ENCODE data around the gene MED13.
"Not testable (repeated sequence)": the region's sequence is repeated elsewhere in the genome, so short reads cannot be mapped to it uniquely, and the experiment has no call there.

MED13 gene

DNA sequence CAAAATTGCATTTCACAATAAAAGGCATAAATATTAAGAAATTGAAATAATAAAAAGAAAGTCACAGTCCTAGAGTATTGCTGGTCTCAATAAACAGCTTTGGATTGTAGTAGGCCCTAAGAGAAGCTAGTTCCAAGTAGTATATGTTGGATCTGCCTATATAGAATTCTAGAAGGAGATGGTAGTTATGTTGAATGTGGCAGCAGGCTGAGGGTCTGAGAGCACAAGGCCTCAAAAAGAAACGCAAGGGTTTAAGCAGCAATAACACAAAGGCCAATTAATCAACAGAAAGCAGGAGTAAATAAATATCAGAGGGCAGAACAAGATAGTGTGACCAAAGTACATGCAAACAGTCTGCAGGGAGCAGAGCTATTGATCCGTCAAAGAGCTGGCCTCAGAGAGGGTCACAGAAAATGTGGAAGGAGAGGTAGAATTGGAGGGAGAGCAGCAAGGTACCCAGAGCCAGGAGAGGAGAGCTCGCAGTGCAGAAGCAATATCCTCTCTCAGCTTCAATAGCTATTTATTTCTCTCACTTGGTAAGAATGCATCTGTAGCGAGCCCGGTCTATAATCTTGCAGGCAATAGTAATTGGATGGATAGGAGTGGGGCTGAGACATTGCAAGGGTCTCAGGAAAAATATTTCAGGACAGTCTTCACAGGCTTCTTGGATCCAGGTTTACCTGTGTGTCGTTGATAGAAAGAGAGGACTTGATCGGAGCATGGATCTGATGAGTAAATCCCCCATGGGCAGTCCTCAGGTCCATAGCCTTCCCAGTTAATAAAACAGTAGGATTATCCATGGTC is 25.1 kb upstream of the MED13 start:
- no peak for DNase-seq (ENCODE audit: low read depth)

DNA sequence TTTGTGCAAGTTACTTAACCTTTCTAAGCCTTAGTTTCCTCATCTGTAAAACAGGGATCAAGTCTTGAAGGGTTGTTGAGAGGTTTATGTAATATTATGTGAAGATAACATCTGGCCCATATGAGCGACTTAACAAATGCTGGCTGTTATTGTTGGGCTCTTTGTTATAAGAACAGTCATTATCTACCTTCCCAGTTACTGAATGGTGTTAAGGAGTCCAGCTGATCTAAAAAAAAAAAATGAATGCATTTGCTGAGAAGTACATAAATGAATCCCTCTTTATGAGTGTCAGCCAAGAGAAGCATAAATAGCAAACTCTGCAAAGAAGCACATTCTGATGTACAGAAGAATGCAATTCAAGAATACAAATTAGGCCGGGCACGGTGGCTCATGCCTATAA is 24.3 kb upstream of the MED13 start:
- DNase-seq (ENCODE audit: low read depth): no peak

DNA sequence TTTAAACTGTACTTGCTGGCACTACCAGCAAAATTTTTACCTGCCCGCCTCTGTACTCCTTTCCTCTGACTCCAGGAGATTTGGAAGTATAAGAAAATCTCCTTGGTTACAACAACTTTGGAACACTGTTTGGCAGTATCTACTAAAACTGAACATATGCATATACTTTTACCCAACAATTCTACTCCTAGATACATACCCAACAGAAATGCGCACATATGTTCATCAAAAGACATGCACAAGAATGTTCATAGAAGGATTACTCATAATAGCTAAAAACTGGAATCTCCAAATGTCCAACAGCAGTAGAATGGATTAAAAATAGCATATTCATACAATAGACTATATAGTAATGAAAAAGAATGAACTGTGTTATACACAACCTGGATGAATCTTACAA is 21.7 kb upstream of the MED13 start:
- no peak for DNase-seq (ENCODE audit: low read depth)

DNA sequence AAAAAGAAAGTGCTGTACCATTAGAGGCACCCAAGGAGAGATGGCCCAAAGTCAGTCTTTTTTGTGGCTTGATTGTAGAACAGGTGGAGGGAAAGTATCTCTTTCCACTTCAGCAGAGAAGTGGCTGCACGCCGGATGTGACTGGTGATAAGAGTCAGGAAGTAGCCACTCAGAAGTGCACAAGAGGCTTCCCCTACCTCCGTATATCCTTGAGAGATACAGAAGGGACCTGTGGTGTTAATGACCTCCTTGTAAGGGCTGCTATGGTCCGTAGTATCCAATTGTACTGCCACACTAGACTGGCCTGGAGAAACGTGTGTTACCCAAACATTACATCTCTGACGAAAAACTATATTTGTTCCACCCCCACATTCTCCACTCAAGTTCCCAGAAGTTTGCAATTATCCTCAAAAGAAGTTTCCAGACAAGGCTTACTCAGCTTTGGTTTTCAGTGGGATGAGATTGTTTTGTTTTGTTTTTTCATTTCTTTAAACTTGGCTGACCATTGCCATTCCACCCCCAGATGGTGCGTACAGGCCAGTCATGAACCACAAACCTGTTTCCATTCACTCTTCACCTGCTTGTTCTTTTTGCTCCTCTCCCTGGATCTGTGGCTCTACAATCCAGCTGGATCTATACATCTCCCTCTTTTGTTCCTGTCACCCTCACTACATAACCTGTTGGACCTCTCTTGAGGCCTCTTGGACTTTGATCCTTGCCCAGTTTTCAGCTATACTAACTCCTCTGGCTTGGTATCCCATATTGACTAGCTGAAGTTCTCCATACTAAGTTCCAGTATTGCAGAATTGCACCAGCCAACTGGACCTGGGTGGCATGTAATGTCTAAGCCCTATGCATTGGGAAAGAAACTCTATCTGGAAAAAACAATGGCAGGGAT is 20.7 kb upstream of the MED13 start:
- DNase-seq (ENCODE audit: low read depth): no peak

DNA sequence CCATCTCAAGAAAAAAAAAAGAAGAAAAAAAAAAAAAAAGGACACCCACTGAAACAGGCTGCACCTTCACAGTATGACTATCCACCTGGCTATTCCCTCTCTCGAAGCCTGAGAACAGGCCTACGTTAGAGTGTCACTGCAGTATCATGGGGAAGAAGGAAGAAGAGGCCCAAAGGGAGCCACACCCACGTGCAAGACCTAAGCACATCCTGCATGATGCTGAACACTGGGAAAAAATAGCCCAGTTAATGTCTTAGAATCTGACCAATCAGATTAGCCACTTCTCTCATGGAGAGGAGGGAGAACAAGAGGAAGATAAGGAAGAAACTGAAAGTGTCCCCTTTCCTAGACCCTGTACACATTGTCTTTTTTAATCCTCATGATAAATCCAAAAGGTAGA is 19.5 kb upstream of the MED13 start:
- DNase-seq (ENCODE audit: low read depth): no peak

DNA sequence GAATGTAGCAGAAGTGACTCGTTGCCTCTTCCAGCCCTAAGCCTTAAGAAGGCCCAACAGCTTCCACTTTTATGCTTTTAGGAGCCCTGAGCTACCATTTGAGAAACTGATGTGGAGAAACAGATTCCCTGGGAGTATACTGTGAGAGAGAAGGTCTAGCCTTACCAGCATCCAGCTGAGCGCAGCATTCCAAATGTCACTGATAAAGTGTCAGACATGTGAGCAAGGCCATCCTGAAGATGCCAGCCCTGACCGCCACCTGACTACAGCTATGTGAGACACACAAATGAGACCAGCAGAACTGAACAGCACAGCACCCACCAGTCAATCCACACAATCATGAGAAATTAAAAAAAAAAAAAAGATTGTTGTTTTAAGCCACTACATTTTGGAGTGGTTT is 18.6 kb upstream of the MED13 start:
- no peak for DNase-seq (ENCODE audit: low read depth)

DNA sequence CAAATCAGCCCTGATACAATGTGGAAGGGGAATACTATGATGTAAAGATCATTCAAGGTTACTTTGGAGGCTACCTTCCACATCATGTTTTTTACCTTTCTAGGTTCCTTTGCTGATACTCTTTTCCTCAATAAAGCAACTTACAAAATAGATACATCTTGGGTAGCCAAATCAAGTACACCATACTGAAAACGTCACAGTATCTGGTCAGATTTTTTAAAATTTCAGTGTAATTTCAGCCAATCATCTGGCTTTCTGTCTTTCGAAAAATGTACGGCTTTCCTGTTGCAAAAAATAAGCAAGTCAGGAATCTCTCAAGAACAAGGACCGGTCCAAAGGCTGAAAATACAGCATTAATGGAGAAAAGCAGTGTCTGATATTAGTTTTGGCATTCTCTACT is 15.6 kb upstream of the MED13 start:
- DNase-seq (ENCODE audit: low read depth): no peak

DNA sequence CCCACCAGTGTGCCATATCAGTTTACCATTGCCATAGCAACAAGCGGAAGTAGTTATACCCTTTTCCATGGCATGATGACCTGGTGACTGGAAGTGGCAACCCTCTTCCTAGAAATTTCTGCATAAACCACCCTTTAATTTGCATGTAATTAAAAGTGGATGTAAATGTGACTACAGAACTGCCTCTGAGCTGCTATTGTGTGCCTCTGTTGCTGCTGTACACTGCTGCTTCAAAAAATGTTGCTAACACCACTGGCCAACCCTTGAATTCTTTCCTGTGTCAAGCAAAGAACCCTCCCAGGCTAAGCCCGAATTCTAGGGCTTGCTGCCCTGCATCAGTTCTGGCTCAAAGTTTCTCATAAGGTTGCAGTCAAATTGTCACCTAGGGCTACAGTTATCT is 12.9 kb upstream of the MED13 start:
- no peak for DNase-seq (ENCODE audit: low read depth)

DNA sequence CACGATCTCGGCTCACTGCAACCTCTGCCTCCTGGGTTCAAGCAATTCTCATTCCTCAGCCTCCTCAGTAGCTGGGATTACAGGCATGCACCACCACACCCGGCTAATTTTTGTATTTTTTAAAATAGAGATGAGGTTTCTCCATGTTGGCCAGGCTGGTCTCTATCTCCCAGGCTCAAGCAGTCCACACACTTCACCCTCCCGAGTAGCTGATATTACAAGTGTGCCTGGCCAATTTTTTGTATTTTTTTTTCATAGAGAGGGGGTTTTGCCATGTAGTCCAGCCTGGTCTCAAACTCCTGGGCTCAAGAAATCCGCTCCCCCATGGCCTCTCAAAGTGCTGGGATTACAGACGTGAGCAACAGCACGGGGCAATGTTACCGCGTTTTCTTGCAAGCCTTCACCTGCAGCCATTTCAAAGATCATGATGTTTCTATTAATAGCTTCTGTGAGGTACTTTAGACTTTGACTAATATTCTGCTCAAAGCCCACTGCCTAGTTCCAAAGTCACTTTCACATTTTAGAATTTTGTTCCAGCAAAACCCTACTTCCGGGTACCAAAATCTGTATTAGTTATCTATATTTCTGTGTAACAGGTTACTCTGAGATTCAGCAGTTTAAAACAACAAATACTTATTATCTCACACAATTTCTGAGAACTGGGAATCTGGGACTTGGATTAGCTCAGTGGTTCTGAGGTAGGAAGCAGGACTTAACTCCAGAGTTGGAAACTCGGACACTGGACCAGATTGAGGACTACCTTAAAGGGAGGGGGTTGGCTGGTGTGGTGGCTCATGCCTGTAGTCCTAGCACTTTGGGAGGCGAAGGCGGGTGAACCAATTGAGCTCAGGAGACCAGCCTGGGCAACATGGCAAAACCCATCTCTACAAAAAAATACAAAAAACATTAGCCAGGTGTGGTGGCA is 12.0 kb upstream of the MED13 start:
- DNase-seq (ENCODE audit: low read depth): no peak

DNA sequence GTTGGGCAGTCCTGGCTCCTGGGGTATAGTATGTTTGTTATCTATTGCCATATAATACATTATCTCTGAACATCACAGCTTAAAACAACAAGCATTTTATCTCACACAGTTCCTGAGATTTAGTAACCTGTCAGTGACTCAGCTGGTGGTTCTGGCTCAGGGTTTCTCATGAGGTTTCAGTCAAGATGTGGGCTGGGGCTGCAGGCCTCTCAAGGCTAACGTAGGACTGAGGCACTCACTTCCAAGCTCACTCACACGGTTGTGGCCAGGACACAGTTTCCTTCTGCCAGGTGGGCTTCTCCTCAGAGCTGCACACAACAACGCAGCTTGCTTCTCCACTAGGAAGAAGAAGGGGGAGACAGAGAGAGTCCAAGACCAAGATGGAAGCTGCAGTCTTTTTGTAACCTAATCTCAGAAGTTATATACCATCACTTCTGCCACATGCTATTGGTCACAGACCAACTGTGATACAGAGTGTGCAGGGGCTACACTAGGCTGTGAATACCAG is 10.3 kb upstream of the MED13 start:
- no peak for DNase-seq (ENCODE audit: low read depth)

DNA sequence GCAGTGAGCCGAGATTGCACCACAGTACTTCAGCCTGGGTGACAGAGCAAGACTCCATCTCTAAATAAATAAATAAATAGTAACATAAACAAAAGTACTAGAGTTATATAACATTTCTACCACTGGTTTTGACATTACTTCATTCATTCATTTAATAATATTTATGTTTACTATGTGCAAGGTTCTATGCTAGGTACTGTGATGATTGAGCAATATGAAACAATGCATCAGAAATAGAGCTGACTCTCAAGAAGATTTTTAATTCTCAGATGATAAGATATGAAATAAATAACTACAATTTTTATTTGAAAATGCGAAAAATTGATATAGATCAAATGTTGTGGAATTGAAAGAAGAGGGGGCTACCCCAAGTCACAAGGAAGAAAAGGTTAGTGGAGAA is 8.9 kb upstream of the MED13 start:
- no peak for DNase-seq (ENCODE audit: low read depth)

DNA sequence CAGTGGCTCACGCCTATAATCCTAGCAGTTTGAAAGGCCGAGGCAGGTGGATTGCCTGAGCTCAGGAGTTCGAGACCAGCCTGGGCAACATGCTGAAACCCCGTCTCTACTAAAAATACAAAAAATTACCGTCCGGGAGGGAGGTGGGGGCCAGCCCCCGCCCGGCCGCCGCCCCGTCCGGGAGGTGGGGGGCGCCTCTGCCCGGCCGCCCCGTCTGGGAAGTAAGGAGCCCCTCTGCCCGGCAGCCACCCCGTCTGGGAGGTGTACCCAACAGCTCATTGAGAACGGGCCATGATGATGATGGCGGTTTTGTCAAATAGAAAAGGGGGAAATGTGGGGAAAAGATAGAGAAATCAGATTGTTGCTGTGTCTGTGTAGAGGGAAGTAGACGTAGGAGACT is 7.8 kb upstream of the MED13 start:
- not testable (repeated sequence) for DNase-seq (ENCODE audit: low read depth)

DNA sequence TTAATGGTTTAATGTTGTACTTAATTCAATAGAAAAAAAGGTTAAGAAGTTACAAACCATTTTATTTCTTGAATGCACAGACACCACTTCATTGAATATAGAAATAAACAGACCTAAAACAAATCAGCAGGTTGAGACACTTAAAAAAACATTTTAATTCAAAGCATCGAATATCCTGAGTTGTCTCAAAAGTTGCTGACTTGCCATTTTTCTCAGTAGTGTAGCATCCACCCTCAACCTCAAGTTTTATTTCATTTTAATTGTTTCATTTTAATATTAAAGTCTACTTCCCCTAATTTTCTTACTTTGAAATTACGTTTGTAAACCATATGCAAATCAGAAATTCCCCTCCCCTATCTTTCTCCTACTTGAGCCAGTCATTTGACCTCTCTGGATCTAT is 5.8 kb upstream of the MED13 start:
- no peak for DNase-seq (ENCODE audit: low read depth)

DNA sequence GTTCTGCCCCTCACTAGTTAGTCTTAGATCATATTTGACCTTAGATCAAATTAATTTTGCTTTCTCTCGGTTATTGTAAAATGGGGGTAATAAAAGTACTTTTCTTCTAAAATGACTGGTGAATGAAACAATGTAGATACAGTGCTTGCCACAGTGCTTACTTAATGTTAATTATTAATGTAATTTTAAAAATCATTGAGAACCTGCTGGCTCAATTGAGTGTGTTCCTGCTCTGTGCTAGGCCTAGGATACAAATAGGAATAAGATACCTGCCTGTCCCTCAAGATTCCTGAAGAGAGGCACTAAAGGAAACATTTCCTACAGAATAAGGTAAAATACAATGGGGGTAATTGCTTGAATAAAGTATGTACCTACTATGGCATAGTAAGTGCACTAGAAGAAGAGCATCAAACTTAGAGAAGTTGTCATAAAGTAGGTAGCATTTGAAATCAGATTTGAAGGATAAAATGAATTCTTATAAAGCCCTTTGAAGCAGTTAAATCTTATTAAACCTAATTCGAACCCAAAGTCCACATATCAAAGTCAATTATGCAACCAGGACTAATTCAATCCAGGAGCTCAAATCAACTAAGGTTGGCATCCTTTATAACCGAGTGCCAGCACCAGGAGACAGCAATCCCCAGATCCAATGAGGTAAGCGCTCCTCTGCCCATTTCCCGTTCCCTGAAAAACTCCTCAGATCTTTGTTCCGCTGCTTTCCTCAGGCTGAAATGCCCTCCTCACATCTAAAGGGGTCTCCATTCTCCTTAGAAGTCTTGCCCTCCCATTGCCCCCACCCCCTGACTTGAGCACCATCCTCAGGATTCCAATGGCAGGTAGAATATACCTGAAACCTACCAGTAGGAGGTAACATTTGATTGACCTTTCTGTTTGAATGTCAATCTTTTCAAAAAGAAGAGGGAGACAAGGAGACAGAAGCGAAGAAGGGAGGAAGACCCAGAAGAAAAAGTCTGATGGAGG is 2.4 kb upstream of the MED13 start:
- DNase-seq (ENCODE audit: low read depth): no peak

DNA sequence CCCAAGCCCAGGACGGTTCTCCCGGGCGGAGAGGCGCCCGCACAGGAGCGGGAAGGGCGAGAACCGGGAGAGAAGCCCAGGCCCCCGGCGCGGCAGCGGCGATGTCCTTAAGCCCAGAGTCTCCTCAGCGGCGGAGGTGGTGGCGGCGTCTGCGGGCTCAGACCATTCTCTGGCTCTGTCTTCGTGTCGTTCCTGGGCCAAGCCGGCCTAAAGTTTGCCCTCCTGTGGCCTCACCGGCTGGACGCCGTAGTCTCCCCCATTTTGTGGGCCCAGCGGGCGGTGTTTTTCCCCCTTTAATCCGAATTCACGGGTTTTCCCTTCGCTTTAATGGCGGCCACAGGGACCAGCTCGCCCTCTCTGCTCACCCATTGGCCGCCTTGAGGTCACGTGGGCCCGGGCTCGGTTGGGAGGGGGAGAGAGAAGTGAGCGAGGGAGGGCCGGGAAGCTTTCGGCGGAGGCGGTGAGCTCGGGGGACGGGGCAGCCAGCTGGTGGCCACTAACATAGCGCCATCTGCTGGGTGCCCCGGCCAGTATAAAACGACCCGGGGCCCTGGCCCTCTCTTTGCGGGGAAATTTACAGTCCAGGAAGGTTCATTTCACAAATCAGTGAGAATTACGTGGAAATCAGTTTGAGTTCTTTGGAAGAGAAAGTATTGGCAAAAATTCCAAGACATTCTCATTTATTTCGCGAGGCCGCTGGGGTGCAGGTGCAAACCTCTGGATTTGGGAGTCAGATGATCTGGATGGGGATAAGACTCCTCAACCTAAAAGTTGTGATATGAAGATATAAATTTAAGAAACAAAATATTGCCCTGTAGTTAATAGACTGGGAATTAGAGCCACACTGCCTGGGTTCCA is 762 bp upstream of the MED13 start:
- DNase-seq (ENCODE audit: low read depth): peak; percentile 69

DNA sequence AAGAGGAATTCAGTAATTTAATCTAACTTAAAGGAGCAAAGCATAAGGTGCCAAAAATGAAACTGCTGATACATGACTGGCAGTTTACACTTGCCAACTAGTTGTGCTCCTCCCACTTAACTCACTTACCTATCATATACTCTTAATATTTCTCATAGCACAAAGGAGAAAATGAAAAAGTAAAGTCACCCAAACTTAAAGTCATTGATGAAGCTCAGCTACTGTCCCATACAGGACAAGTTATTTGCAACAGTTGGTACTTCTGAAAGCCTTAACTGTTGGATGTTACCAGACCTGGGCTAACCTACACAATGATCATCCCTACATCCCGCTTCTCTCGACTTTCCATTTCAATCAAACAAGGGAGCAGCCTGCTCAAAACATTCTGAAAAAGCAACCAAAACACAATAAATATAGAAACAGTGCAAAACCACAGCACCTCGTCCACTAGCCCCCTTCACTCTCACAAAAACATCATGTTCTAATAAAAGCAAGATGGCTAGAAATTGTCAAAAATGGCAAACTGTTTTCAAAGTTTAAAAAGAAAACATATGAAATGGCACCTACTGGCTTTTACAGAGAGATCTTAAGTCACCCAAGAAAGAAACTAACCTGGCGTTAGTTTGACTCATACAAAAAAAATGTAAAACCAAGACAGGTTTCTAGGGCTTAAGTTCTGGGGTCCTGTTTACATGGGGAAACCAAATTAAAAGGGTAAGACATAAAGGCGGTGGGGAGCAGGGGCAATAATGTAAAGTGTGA is 868 bp downstream of the MED13 start:
- no peak for DNase-seq (ENCODE audit: low read depth)

DNA sequence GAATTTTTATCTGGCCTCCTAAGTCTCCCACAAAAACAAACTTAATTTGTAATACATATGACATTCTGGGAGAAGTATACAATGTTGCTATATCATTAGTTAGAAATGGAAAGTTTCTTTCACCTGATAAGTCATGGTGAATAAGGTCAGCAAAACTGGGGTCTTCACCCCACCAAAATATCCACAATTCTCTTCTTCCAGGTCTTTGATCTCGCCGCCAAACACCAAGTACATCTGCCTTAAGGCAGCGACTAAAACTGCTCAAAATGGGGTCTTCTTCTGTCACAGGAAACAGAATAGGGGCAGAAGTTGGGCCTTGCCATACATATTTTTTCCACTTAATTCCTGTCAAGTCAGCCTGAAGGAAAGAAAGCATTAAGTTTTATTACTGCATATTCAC is 2.1 kb downstream of the MED13 start:
- DNase-seq (ENCODE audit: low read depth): no peak

DNA sequence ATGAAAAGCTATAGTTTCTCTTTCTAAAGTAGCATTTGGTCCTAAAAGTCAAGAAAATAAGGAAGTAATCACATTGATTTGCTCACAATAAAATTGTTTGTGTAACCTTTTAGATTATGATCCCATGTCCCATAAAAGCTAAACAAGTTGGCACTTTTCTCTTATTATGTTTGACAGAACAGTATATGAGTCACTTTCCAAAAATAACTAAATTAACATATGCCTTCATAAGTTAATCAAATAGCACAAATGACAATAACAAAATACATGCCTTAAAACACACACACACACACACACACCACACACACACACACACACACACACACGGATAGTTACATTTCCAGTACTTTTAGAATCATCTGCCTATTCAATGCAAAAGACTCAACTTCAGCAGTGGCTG is 2.8 kb downstream of the MED13 start:
- no peak for DNase-seq (ENCODE audit: low read depth)

DNA sequence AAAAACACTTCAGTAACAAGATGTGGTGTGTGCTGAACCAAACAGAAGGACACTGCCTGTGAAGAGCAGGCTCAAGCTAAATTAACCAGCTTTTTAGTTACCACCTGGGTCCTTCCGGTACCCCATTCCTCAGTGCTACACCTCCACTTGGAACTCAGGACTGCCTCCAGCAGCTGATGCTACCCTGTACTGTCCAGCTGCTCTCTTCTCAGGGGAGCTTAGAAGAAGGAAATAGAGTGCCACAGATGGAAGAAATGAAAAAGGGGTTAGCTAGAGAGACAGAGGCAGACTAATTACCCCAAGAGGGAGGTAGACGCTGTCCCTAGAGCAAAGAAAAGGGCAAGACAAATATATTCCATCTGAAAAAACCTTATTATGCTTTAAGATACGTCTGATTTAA is 5.7 kb downstream of the MED13 start:
- no peak for DNase-seq (ENCODE audit: low read depth)

Measured in HS-27A (cell line).